Stimulated activated naive CD8-positive, alpha-beta T cell treated with anti-CD3 and anti-CD28 coated beads, Interleukin-15, Interleukin-2, amounts not matched to agents 100 ng/mL and 50 ng/mL, for 24 hours (primary cell): Measurements from ENCODE around the gene CDC20.

Experiments
- H3K27ac Mint-ChIP-seq: one replicate; pipeline ENCODE4 v1.8.0; 2021; ENCODE audit warnings: mild to moderate bottlenecking, mixed read lengths
- H3K27me3 Mint-ChIP-seq: one replicate; pipeline ENCODE4 v1.8.0; 2021; ENCODE audit warnings: mixed read lengths
- H3K36me3 Mint-ChIP-seq: one replicate; pipeline ENCODE4 v1.8.0; 2021; ENCODE audit warnings: low read depth, mixed read lengths
- H3K4me1 Mint-ChIP-seq: one replicate; pipeline ENCODE4 v1.8.0; 2021; ENCODE audit warnings: low read depth, mixed read lengths
- H3K4me3 Mint-ChIP-seq: one replicate; pipeline ENCODE4 v1.8.0; 2021; ENCODE audit warnings: mild to moderate bottlenecking, mixed read lengths
- H3K9me3 Mint-ChIP-seq: one replicate; pipeline ENCODE4 v1.8.0; 2021; ENCODE audit warnings: mixed read lengths

Gene CDC20

DNA sequence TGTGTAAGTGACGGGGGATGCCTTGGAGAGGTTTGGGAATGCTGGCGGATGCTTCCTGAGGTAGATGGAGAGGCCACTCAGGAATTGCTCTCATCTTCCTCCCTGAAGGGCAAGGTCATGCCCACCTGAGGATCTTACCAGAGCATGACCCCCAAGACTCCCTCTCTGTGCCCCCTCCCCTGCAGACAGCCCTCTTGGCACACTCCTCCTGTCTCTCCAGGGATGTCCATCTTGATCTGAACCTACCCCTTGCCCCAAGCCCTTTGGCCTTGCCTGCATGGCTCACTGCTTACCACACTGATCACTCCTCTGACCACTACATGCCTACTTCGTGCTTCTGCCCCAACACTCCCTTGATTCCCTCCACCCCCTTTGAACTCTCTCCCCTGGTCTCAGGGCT is 39.0 kb upstream of the CDC20 start:
- H3K9me3 Mint-ChIP-seq: peaks cover 8% of the 10 kb centered on the region
- peaks cover 3% of the 10 kb centered on the region for H3K4me1 Mint-ChIP-seq
- H3K27me3 Mint-ChIP-seq: no peaks in the 10 kb centered on the region
- no peak overlapping the region for H3K4me3 Mint-ChIP-seq
- H3K27ac Mint-ChIP-seq: no peak overlapping the region
- H3K36me3 Mint-ChIP-seq: no peaks in the 10 kb centered on the region

DNA sequence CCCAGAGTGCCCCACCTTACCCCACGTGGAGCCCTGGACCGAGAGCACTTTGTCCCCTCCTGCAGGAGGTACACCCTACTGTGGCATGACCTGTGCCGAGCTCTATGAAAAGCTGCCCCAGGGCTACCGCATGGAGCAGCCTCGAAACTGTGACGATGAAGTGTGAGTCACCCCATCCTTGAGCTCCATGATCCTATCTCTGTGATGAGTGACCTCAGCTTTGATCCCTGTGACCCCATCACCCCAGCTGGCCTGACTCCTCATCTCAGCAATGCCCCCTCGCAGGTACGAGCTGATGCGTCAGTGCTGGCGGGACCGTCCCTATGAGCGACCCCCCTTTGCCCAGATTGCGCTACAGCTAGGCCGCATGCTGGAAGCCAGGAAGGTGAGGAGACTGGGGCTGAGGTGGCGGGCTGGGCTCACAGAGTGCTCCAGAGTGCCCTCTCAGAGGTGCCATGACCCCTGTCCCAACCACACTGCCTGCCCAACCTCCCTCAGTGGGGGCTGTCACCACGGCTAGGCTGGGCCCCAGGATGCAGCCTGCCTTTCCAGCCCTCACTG is 37.4 kb upstream of the CDC20 start:
- H3K4me1 Mint-ChIP-seq: peaks cover 3% of the 10 kb centered on the region
- no peak overlapping the region for H3K27ac Mint-ChIP-seq
- peaks cover 14% of the 10 kb centered on the region for H3K9me3 Mint-ChIP-seq
- H3K36me3 Mint-ChIP-seq: peaks cover 7% of the 10 kb centered on the region
- H3K4me3 Mint-ChIP-seq: no peak overlapping the region
- no peaks in the 10 kb centered on the region for H3K27me3 Mint-ChIP-seq

DNA sequence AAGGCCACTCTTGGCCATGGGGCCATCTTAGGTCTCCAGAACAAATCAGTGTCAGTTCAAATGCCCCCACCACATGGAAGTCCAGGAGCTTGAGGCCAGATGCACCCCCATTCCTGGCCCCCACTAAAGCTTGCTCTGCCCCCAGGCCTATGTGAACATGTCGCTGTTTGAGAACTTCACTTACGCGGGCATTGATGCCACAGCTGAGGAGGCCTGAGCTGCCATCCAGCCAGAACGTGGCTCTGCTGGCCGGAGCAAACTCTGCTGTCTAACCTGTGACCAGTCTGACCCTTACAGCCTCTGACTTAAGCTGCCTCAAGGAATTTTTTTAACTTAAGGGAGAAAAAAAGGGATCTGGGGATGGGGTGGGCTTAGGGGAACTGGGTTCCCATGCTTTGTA is 36.3 kb upstream of the CDC20 start:
- Mint-ChIP-seq H3K27ac (no peak overlapping the region), H3K36me3 (peaks cover 7% of the 10 kb centered on the region), H3K4me3 (no peak overlapping the region), H3K9me3 (peaks cover 21% of the 10 kb centered on the region), H3K4me1 (peaks cover 10% of the 10 kb centered on the region), H3K27me3 (no peaks in the 10 kb centered on the region)

DNA sequence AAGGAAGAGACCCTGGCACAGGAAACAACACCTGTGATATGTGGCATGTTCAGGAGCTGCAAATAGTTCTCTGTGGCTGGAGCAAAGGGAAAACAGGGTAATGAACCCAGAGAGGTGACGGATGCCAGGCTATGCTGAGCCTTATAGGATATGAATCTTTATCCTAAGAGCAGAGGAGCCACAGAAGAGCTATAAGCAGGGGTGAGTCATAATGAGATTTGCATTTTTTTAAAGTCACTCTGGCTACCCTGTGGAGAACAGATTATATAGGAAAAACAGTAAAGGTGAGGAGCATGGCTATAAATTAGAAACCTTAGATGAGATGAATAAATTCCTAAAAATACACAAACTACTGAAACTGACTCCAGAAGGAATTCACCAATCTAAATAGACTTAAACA is 34.0 kb upstream of the CDC20 start:
- Mint-ChIP-seq H3K9me3 (peaks cover 26% of the 10 kb centered on the region), H3K27me3 (no peaks in the 10 kb centered on the region), H3K36me3 (peaks cover 7% of the 10 kb centered on the region), H3K4me3 (no peak overlapping the region), H3K4me1 (peaks cover 10% of the 10 kb centered on the region), H3K27ac (no peak overlapping the region)

DNA sequence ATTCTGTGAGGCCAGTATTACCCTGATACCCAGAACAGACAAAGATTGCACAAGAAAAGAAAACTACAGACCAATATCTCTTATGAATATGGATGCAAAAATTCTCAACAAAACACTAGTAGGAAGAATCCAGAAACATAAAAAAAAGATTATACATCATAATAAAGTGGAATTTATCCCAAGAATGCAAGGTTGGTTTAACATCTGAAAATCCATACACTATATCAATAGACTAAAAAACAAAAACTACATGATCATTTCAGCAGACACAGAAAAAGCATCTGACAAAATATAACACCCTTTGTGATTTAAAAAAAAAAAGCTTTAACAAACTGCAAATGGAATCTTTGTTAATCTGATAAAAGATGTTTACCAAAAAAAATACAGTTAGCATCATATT is 33.4 kb upstream of the CDC20 start:
- no peak overlapping the region for H3K4me3 Mint-ChIP-seq
- no peaks in the 10 kb centered on the region for H3K27me3 Mint-ChIP-seq
- no peak overlapping the region for H3K27ac Mint-ChIP-seq
- peaks cover 26% of the 10 kb centered on the region for H3K9me3 Mint-ChIP-seq
- peaks cover 16% of the 10 kb centered on the region for H3K4me1 Mint-ChIP-seq
- H3K36me3 Mint-ChIP-seq: peaks cover 7% of the 10 kb centered on the region

DNA sequence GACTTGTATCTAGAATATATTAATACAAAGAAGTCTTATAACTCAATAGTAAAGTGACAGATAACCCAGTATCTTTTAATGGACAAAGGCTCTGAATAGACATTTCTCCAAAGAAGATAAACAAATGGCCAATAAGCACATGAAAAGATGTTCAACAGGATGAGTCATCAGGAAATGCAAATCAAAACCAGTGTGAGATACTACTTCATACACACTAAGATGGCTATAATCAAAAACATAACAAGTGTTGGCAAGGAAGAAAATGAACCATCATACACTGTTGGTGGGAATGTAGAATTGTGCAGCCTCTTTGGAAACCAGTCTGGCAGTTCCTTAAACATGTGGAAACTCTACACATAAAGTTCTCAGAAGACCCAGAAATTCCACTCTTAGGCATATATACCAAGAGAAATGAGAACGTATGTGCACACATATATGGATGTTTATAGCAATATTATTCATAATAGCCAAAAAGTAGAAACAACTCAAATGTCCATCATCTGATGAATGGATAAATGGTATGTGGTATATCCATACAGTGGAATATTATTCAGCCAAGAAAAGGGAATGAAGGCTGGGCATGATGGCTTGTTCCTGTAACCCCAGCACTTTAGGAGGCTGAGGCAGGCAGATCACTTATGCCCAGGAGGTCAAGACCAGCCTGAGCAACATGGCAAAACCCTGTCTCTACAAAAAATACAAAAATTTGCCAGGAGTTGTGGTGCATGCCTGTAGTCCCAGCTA is 31.1 kb upstream of the CDC20 start:
- H3K4me3 Mint-ChIP-seq: no peak overlapping the region
- peaks cover 7% of the 10 kb centered on the region for H3K36me3 Mint-ChIP-seq
- H3K27me3 Mint-ChIP-seq: no peaks in the 10 kb centered on the region
- H3K27ac Mint-ChIP-seq: no peak overlapping the region
- H3K4me1 Mint-ChIP-seq: peaks cover 21% of the 10 kb centered on the region
- peaks cover 26% of the 10 kb centered on the region for H3K9me3 Mint-ChIP-seq

DNA sequence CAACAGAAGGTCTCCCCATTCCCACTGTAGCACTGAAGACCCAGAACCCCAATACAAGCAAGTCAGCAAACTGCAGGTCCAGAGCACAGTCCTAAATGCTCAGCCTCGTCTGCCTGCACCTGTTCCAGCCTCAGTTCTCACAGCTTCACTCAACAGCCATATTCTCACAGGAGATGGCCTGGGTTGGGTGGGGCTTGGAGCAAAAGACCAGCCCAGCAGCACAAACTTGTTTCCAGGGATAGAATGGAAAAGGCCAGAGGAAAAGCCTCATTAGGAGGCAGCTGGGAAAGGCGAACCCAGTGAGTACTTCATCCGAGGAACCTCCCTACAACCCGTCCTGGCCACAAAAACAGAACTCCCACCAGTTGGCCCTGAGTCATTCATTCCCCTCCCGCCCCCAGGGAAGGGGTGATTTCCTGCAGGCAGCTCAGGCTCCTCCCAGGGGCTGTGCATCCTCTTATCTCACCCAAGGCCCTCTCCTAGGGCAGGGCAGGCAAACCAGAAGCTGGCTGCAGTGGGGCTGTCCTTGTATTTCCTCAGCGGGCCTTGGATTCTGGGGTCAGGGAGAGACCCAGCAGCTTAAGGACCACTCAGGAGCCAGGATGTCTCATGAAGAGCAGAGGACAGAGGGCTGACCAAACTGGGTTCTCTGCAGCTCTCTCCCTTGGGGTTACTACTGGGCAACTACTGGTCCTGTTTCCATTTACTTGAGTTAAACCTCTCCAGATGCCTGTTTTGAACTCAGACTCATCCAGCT is 28.6 kb upstream of the CDC20 start:
- Mint-ChIP-seq H3K4me3 (no peak overlapping the region), H3K27me3 (no peaks in the 10 kb centered on the region), H3K4me1 (peaks cover 21% of the 10 kb centered on the region), H3K27ac (peak overlapping the region; percentile 34), H3K36me3 (peaks cover 7% of the 10 kb centered on the region), H3K9me3 (peaks cover 16% of the 10 kb centered on the region)

DNA sequence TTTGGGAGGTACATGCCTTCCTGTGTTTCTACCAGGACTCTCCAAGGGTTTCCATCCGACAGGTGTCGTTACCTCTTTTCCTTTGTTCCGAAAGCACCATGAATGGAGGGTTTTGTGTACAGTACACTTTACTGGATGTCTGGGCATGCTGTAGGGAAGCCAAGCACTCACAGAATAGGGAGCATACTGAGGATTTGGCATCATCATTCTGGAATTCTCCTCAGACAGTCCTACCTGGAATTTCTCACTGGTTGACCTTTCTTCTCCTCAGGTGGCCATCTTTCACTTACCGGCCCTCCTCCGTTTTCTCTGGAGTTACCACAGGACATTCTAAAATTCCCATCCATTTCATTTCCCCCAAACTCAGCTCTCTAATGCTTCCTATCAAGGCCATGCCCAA is 27.1 kb upstream of the CDC20 start:
- peaks cover 12% of the 10 kb centered on the region for H3K9me3 Mint-ChIP-seq
- H3K4me3 Mint-ChIP-seq: no peak overlapping the region
- no peaks in the 10 kb centered on the region for H3K36me3 Mint-ChIP-seq
- no peaks in the 10 kb centered on the region for H3K27me3 Mint-ChIP-seq
- no peak overlapping the region for H3K27ac Mint-ChIP-seq
- peaks cover 21% of the 10 kb centered on the region for H3K4me1 Mint-ChIP-seq

DNA sequence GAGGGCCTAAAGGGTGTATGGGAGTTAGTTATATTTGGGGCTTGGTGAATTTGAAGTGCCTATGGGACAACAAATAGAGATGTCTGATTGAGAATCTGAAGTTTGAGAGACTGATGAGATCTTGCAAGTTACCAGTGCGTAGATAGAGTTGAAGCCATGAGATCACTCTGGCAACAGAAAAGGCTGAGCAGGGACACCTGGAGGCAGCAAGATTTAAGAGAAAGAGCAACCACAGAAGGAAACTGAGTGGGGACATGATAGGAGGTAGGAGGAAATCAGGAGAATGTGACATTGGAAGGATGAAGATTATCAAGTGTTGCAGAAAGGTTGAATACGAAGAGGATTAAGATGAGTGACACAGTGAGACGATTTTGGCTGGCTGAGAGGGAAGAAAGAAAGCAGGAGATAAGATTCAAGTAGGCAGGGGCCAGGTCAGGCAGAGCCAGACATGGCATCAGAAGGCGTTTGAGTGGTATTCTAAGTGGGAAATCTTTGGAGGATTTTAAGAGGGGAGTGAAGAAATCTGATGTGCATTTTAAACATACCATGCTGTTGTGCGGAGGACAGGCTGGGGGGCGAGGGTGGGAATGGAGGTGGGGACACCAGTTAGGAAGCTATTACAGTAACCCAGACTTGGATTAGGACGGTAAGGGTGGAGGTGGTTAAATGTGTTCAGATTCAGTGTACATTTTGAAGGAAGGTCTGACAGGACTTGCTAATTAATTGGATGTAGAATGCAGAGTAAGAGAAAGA is 24.2 kb upstream of the CDC20 start:
- no peaks in the 10 kb centered on the region for H3K9me3 Mint-ChIP-seq
- no peaks in the 10 kb centered on the region for H3K27me3 Mint-ChIP-seq
- no peak overlapping the region for H3K27ac Mint-ChIP-seq
- H3K4me3 Mint-ChIP-seq: no peak overlapping the region
- peaks cover 12% of the 10 kb centered on the region for H3K4me1 Mint-ChIP-seq
- no peaks in the 10 kb centered on the region for H3K36me3 Mint-ChIP-seq

DNA sequence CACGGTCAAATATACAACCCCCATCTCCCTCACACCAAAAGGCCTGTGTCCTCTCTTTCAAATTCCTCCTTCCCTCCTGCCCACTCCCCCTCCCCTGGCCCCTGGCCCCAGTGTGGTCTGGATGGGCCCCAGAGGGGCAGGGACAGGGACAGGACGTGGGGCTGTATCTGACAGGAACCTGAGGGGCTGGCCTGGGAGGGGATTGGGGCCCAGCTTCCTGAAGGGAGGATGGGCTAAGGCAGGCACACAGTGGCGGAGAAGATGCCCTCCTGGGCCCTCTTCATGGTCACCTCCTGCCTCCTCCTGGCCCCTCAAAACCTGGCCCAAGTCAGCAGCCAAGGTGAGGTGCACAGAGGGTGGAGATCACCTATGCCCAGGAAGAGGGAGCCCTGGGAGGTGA is 21.2 kb upstream of the CDC20 start, which contains the start of gene MPL:
Gene MPL, plus strand, starts transcription at position 231 of the 400 bp plus-strand sequence. Its CDS starts 31 bp downstream, at position 262.
- H3K36me3 Mint-ChIP-seq: no peaks in the 10 kb centered on the region
- H3K27ac Mint-ChIP-seq: no peak within 1 kb of the TSS
- no peaks in the 10 kb centered on the region for H3K9me3 Mint-ChIP-seq
- H3K4me3 Mint-ChIP-seq: no peak within 1 kb of the TSS
- H3K4me1 Mint-ChIP-seq: no peaks in the 10 kb centered on the region
- H3K27me3 Mint-ChIP-seq: no peaks in the 10 kb centered on the region

DNA sequence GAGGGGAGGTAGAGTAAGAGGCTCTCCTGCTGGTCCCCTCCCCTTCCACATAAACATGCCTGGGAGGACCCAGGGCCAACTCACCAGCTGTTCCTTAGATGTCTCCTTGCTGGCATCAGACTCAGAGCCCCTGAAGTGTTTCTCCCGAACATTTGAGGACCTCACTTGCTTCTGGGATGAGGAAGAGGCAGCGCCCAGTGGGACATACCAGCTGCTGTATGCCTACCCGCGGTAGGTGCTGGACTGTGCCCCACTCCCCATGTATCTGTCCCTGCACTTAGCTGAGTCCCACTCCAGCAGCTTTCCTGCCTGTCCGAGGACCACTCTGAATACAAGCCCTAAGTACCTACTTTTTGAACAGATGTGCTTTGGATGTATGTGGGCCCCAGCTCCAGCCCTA is 20.8 kb upstream of the CDC20 start:
- Mint-ChIP-seq H3K36me3 (no peaks in the 10 kb centered on the region), H3K4me1 (no peaks in the 10 kb centered on the region), H3K27ac (no peak overlapping the region), H3K9me3 (no peaks in the 10 kb centered on the region), H3K27me3 (no peaks in the 10 kb centered on the region), H3K4me3 (no peak overlapping the region)

DNA sequence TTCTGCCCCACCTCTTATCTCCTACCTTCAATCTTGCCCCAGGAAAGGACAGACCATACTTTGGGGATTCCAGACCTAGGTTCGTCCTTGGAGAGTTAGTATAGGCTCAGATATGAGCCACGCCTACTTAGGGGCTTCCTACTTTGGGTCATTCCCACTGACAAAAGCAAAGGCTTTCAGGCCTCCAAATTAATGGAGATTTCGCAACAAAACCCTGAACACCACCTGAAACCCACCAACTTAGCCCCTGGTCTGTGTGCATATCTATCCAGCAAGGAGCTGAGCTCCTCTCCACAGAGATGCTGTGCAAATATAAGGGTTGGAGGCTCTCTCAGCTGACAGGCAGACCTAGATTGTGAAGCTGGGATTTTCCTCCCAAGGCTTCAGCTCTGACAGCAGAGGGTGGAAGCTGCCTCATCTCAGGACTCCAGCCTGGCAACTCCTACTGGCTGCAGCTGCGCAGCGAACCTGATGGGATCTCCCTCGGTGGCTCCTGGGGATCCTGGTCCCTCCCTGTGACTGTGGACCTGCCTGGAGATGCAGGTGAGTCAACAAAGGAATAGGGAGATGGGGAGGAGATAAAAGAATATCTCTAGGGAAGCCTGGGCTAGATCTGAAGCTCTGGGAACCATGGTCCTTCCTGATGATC is 19.1 kb upstream of the CDC20 start:
- Mint-ChIP-seq H3K27ac (no peak overlapping the region), H3K9me3 (no peaks in the 10 kb centered on the region), H3K4me3 (no peak overlapping the region), H3K4me1 (peaks cover 9% of the 10 kb centered on the region), H3K36me3 (no peaks in the 10 kb centered on the region), H3K27me3 (no peaks in the 10 kb centered on the region)

DNA sequence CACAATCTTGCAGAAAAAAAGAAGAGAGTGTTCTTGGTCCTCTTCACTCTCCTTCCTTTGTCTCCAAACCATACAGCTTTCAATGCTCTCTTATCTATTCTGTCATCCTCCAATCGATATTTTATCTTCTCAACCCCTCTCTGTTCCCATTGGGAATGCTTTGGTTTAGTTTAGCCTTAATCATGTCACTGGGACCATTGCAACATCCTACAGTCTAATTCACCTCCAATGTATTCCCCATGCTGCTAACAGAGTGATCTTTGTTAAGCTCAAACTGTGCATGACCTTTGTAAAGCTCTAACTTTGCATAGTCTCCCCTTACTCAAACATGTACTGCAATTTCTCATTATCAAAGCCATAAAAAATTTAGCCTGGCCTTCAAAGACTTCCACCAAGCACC is 18.2 kb upstream of the CDC20 start:
- Mint-ChIP-seq H3K4me1 (peaks cover 9% of the 10 kb centered on the region), H3K4me3 (no peak overlapping the region), H3K27me3 (no peaks in the 10 kb centered on the region), H3K27ac (no peak overlapping the region), H3K9me3 (no peaks in the 10 kb centered on the region), H3K36me3 (no peaks in the 10 kb centered on the region)

DNA sequence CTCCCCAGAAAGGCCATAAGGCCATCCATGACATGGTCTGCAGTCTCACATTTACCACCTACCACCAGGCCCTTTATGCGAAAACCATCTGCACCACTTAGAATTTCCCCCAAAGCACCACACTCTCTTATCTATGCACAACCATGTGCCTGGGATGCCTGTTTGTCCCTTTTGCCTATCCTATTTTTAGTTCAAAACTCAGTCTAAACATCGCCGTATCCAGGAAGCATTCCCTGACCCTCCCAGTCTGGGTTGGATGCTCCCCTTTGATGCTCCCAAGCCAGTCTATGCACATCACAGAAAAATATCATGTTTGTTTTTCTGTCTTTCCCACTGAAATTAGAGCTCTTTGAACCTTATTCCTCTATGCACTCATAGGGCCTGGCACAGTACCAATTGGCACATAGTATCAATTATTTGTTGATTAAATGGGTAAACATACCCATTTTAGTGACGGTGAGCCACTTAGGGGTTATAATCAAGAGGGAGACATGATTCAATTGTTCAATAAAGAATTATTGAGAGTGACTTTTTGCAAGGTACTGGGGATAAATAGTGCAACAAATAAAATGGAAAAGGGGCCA is 14.4 kb upstream of the CDC20 start:
- no peaks in the 10 kb centered on the region for H3K27me3 Mint-ChIP-seq
- H3K4me3 Mint-ChIP-seq: no peak overlapping the region
- no peaks in the 10 kb centered on the region for H3K9me3 Mint-ChIP-seq
- H3K27ac Mint-ChIP-seq: no peak overlapping the region
- H3K4me1 Mint-ChIP-seq: peaks cover 9% of the 10 kb centered on the region
- H3K36me3 Mint-ChIP-seq: no peaks in the 10 kb centered on the region
